Mucosa of descending colon (tissue), 3 donors: Measurements from ENCODE around the gene PEF1. TPM values are rescaled to one million over a fixed set of nuclear protein-coding genes. Genes with fewer than 3 reads are reported as not detected.
A peak's percentile ranks its signal among the peaks of the same experiment; 100 is the strongest.

Source experiments
- ATAC-seq: fragments of 200-7000 bp; cut with Tn5 transposase; one replicate; pipeline ENCODE4 v1.9.1; 2020; ENCODE audit warnings: mild to moderate bottlenecking, moderate library complexity
- DNase-seq, 3 donors: peaks; one replicate each; pipeline ENCODE4 v3.0.0-alpha.2; 2020
- H3K36me3 ChIP-seq: fragments of 200-600 bp; one replicate; pipeline ENCODE4 v1.8.0; 2021; ENCODE audit warnings: low read depth, mild to moderate bottlenecking
- H3K4me1 ChIP-seq: fragments of 200-600 bp; one replicate; pipeline ENCODE4 v1.8.0; 2021; ENCODE audit warnings: low read depth, mild to moderate bottlenecking
- H3K4me3 ChIP-seq: fragments of 200-600 bp; one replicate; pipeline ENCODE4 v1.8.0; 2021; ENCODE audit warnings: mild to moderate bottlenecking
- H3K9me3 ChIP-seq: fragments of 200-600 bp; one replicate; pipeline ENCODE4 v1.8.0; 2021; ENCODE audit warnings: mild to moderate bottlenecking
- intact Hi-C, 2 donors: fragments of 100-400 bp; cut with DNase I in 1 of 2; cut with micrococcal nuclease in 1 of 2; formaldehyde crosslinking; loops; one replicate each; pipeline versions ENCODE4 v1.11.0 to v1.11.1; 2022; cut with DNase I, micrococcal nuclease
- total RNA-seq, 3 donors: library from RNA; stranded (reverse); fragmentation: NEBNext Ultra II Directional in 2 of 3; extraction: Animal tissue kit (Norgen Biotek cat#: 25700) in 2 of 3; gene quantifications; one replicate each; pipeline versions ENCODE4 v1.2.1 to v1.2.4, GENCODE V29; 2021 to 2023
- TF ChIP-seq, protein P1 (sequence below): fragments of 200-600 bp; IDR thresholded peaks from one replicate; pipeline ENCODE4 v1.8.0; 2022; ENCODE audit warnings: antibody characterized with exemption, mild to moderate bottlenecking
- donor health status: DM: no; HTN: no; CAD: no; lungs with moderate emphysema.
- donor health status: DM: no; HTN: no; CAD: no.
- donor health status: DM: no; HTN: yes; CAD: no.

Gene PEF1
- total RNA-seq, 3 donors from 2014 or later = 47.5 to 54.5 (median 52.9) TPM

DNA sequence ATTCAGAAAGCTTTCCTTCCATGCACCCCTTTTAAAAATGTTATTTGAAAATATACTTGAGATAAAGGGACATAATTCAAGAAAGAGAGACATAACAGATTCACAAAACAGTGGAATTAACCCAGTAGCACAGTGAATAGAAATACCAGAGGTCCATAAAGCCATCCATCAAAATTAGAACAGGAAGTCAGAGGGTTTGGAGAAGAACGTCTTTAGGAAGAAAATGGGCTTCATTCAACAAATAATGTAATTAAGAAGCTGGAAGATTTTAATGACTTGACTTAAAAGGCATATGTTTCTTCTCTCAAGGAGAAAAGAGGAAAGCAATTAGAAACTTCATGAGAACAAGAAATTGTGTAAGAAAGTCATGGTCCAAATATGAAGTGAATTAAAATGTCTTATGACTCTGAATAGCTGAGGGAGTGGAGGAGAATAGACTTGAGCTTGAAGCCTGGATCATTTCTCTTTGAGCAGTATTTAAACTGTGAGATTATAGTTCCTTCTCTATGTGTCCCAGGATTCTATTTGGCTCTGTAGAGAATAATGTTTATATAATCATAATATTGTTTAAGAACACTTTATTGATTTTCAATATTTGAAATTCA is 35.1 kb downstream of the PEF1 start:
- DNase-seq (no peak), ATAC-seq (no peak)
- Histone ChIP-seq H3K4me3 (no peak overlapping the region), H3K4me1 (no peaks in the 10 kb centered on the region), H3K9me3 (no peaks in the 10 kb centered on the region), H3K36me3 (no peaks in the 10 kb centered on the region)
- intact Hi-C loops = no loop called here
- TF ChIP-seq, protein P1, sequence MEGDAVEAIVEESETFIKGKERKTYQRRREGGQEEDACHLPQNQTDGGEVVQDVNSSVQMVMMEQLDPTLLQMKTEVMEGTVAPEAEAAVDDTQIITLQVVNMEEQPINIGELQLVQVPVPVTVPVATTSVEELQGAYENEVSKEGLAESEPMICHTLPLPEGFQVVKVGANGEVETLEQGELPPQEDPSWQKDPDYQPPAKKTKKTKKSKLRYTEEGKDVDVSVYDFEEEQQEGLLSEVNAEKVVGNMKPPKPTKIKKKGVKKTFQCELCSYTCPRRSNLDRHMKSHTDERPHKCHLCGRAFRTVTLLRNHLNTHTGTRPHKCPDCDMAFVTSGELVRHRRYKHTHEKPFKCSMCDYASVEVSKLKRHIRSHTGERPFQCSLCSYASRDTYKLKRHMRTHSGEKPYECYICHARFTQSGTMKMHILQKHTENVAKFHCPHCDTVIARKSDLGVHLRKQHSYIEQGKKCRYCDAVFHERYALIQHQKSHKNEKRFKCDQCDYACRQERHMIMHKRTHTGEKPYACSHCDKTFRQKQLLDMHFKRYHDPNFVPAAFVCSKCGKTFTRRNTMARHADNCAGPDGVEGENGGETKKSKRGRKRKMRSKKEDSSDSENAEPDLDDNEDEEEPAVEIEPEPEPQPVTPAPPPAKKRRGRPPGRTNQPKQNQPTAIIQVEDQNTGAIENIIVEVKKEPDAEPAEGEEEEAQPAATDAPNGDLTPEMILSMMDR = no peak

DNA sequence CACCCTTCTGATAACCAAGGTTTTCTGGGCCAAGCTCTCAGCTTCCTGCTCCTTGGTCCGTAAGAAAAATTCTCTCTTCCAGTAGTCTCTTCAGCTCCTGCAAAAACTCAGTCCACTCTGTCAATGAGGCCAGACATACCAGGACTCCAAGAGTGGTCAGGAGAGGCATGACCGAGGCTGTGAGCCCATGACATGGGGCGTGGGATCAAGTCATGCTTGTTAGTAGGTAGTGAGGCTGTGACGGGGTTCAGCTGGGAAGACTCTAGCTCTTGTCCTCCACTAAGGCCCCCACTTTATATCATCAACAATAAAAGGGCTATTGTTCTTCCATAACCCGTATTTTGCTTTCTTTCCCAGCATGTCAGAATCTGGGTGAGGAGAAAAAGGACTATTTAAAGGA is 37.3 kb downstream of the PEF1 start:
- Histone ChIP-seq H3K4me3 (no peak overlapping the region), H3K9me3 (no peaks in the 10 kb centered on the region), H3K4me1 (no peaks in the 10 kb centered on the region), H3K36me3 (no peaks in the 10 kb centered on the region)
- ATAC-seq = no peak
- intact Hi-C loops = no loop called here
- DNase-seq = no peak
- TF ChIP-seq, protein P1 = no peak

DNA sequence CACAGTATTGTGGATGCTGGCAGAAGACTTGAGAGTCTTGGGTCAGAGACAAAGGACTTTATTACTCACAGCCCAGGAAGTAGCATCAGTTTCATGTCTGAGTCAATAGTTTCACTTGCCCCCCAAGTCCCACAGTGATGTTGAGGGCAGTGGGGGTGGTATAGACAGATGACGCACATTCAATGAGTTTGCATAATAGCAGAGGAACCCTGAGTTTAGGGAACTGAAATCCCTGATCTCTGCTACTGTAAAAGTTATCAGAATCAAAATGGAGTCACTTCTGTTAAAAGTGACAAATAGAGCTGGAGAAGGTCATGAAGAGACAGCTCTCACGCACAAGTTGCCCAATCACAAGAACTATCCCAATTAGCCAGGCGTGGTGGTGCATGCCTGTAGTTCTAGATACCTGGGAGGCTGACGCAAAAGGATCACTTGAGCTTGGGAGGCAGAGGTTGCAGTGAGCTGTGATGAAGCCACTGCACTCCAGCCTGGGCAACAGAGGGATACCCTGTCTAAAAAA is 38.7 kb downstream of the PEF1 start:
- ATAC-seq (peak; percentile 36), DNase-seq (no peak)
- no peak overlapping the region for H3K4me3 ChIP-seq
- no peaks in the 10 kb centered on the region for H3K36me3 ChIP-seq
- TF ChIP-seq, protein P1 = no peak
- intact Hi-C loops = no loop called here
- no peaks in the 10 kb centered on the region for H3K9me3 ChIP-seq
- H3K4me1 ChIP-seq = no peaks in the 10 kb centered on the region

DNA sequence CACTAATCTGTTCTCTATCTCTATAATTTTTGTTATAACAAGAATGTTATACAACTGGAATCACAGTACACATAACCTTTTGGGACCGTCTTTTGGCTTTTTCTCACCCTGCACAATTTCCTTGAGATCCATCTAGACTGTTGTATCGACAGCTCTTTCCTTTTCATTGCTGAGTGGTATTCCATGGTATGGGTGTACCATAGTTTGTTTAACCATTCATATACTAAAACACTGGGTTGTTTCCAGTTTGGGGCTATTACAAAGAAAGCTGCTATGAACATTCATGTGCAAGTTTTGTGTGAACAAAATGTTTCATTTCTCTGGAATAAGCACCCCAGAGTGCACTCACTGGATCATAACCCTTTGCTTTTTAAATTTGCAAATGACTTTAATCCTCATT is 42.6 kb downstream of the PEF1 start:
- no peak overlapping the region for H3K4me3 ChIP-seq
- H3K4me1 ChIP-seq = no peaks in the 10 kb centered on the region
- intact Hi-C loops = no loop called here
- H3K9me3 ChIP-seq = no peaks in the 10 kb centered on the region
- TF ChIP-seq, protein P1 = no peak
- DNase-seq (no peak), ATAC-seq (no peak)
- H3K36me3 ChIP-seq = no peaks in the 10 kb centered on the region

- Histone ChIP-seq H3K9me3 (no peaks in the 10 kb centered on the region), H3K36me3 (no peaks in the 10 kb centered on the region), H3K4me3 (no peak overlapping the region), H3K4me1 (no peaks in the 10 kb centered on the region)
- no peak for DNase-seq
- intact Hi-C loops = no loop called here
- TF ChIP-seq, protein P1 = no peak
- ATAC-seq = no peak
These were observed 44.0 kb downstream of the PEF1 start for GRCh38 chr1:31600641-31601040.
